ENCODE data around the gene APC2.

The APC2 gene

DNA sequence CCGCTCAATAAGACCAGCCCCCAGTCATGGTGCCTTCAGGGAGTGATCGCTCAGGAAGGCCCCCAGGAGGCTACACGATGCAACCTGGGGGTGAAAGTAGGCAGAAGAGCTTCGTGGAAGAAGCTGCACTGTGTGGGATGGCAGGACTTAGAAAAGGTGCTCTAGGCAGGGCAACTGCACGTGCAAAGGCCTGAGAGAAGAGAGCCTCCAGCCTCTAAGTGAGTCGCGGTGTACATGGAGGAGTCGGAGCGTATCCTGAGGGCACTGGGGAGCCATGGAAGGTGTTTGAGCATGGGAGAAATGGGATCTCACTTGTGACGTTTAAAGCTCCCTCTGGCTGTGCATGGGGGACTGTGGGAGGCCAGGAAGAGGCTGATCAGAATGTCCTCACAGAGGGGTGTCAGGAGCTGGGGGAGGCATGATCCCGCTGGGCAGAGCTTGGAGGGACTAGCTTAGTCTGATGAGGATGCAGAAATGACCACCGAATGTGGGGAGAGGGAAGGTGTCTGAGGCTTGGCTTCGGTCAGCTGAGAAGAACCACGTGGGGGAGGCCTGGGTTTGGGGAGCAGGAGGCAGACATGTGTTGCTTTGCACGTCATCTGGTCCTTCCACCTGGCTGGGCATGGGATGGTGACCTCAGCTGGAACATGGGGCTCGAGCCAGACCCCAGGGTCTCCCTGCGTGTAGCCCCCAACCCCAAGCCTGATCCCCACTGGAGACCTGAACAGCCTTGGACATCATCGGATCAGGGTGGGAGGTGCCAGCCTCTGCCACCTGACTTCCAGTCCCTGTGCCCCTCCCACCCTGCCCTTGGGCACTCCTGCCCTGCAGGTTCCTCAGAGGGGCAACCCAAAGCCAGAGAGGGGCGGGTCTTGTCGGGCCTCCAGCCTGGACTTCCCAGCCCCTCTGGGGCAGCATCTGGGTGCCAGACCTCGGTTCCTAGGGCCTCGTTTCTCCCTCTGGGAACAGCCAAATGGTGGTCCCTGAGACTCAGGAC lies 1.1 kb downstream of the APC2 start:
- ChIA-PET CTCF (interaction anchor here (6.5 kb wide), 1 partner anchor 16 kb away, joined by 35 read pairs; no protein-coding TSS in a partner anchor), POLR2A (no interaction called here)
- Histone ChIP-seq H3K27ac (ENCODE audit: insufficient read depth in 1 of 2, low read depth in 1 of 2, low read length in 2 of 2, poor library complexity in 1 of 2, severe bottlenecking in 2 of 2) (no peak overlapping the region), H3K4me1 (ENCODE audit: control extremely low read depth in 1 of 4, control insufficient read depth in 4 of 4, insufficient read depth in 4 of 4, low read length in 3 of 4) (peaks cover 0 to 39% (median 28%) of the 10 kb centered on the region in 4 experiments), H3K36me3 (ENCODE audit: control insufficient read depth in 4 of 4, insufficient read depth in 4 of 4, low read length in 3 of 4) (no peaks in the 10 kb centered on the region), H3K27me3 (replicated peaks in 2 of 5; ENCODE audit: control insufficient read depth in 4 of 5, insufficient read depth in 5 of 5, low read length in 4 of 5) (peaks cover 0 to 84% (median 36%) of the 10 kb centered on the region in 5 experiments), H3K4me3 (ENCODE audit: control insufficient read depth in 1 of 7, extremely low read depth in 1 of 7, insufficient read depth in 4 of 7, low read depth in 2 of 7, low read length in 6 of 7) (no peak overlapping the region), H3K9me3 (ENCODE audit: control extremely low read depth in 1 of 5, control insufficient read depth in 4 of 5, insufficient read depth in 2 of 5, low read depth in 1 of 5, low read length in 4 of 5) (no peaks in the 10 kb centered on the region)
- 67% methylated on average over 19 of the region's 22 CpGs for WGBS (ENCODE audit: insufficient coverage)
- no peak for DNase-seq

DNA sequence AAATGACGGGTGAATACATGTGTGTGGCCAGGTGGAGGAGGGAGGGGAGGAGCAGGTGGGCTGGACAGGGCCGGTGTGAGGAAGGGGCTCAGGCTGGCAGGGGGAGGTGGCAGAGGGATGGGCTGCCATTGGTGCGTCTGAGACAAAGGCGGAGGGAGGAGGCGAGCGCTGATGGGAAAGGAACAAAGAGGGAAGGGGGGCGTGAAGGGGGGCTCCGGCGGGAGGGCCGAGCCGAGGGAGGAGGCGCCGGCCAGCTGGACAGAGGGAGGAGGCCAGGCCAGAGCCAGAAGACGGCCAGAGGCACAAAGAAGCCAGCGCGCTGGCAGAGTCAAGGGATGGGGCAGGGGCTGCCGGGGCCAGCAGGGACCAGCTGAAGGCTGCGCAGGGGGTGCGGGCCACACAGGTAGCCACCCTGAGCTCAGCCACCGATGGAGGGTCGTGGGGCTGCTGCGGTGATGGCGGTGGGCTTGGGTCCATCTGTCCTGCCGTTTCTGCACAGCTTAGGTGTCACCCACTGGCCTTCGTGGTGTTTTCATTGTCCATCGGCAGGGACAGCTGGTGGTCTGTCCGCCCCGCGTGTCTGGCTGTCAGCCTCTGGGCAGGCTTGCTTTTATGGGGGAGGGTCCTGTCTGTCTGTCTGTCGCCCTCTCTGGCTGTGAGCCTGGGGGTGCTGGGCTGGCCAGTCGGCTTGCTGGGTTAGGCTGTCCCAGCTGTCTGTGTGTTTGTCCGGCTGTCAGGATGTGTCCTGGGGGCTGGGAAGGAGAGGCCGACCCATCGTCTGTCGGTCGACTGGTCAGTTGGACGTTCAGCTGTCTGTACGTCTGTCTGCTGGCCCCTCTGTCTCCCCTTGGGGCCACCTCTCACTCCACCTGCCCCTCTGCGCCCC lies 2.2 kb downstream of the APC2 start:
- ChIA-PET CTCF (interaction anchor here (1.3 to 7.3 kb wide), 4 partner anchors 9 to 19 kb away, joined by 4 to 49 read pairs (median 20); no protein-coding TSS in a partner anchor), POLR2A (no interaction called here)
- H3K27ac ChIP-seq (ENCODE audit: insufficient read depth in 1 of 2, low read depth in 1 of 2, low read length in 2 of 2, poor library complexity in 1 of 2, severe bottlenecking in 2 of 2), result no peak overlapping the region
- H3K9me3 ChIP-seq (ENCODE audit: control extremely low read depth in 1 of 5, control insufficient read depth in 4 of 5, insufficient read depth in 2 of 5, low read depth in 1 of 5, low read length in 4 of 5), result no peaks in the 10 kb centered on the region
- DNase-seq, result no peak
- peaks cover 0 to 84% (median 44%) of the 10 kb centered on the region in 5 experiments for H3K27me3 ChIP-seq (replicated peaks in 2 of 5; ENCODE audit: control insufficient read depth in 4 of 5, insufficient read depth in 5 of 5, low read length in 4 of 5)
- WGBS (ENCODE audit: insufficient coverage), result 44% methylated on average over 31 of the region's 39 CpGs
- no peaks in the 10 kb centered on the region for H3K36me3 ChIP-seq (ENCODE audit: control insufficient read depth in 4 of 4, insufficient read depth in 4 of 4, low read length in 3 of 4)
- no peak overlapping the region for H3K4me3 ChIP-seq (ENCODE audit: control insufficient read depth in 1 of 7, extremely low read depth in 1 of 7, insufficient read depth in 4 of 7, low read depth in 2 of 7, low read length in 6 of 7)
- H3K4me1 ChIP-seq (ENCODE audit: control extremely low read depth in 1 of 4, control insufficient read depth in 4 of 4, insufficient read depth in 4 of 4, low read length in 3 of 4), result peaks cover 0 to 39% (median 26%) of the 10 kb centered on the region in 4 experiments

DNA sequence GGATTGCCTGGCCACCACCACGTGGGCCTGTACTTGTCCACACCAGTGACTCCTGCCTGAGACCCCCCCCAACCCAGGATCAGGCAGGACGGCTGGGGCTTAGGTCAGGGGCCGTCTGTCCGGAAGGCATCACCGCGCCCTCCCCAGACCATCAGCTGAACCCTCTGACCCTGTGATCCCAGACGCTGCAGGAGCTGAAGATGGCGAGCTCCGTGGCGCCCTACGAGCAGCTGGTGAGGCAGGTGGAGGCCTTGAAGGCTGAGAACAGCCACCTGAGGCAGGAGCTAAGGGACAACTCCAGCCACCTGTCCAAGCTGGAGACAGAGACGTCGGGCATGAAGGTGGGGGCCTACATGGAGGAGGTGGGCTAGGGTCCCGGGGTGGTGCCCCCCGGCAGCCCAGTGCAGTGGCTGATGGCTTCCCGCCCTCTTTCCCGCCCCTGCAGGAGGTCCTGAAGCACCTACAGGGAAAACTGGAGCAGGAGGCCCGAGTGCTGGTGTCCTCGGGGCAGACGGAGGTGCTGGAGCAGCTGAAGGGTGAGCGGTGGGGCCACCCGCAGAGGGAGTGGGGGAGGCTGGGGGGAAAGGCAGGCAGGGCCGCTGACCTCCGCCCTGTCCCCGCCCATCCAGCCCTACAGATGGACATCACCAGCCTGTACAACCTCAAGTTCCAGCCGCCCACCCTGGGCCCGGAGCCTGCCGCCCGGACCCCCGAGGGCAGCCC lies 3.0 kb downstream of the APC2 start:
- 79% methylated on average over 26 of the region's 30 CpGs for WGBS (ENCODE audit: insufficient coverage)

DNA sequence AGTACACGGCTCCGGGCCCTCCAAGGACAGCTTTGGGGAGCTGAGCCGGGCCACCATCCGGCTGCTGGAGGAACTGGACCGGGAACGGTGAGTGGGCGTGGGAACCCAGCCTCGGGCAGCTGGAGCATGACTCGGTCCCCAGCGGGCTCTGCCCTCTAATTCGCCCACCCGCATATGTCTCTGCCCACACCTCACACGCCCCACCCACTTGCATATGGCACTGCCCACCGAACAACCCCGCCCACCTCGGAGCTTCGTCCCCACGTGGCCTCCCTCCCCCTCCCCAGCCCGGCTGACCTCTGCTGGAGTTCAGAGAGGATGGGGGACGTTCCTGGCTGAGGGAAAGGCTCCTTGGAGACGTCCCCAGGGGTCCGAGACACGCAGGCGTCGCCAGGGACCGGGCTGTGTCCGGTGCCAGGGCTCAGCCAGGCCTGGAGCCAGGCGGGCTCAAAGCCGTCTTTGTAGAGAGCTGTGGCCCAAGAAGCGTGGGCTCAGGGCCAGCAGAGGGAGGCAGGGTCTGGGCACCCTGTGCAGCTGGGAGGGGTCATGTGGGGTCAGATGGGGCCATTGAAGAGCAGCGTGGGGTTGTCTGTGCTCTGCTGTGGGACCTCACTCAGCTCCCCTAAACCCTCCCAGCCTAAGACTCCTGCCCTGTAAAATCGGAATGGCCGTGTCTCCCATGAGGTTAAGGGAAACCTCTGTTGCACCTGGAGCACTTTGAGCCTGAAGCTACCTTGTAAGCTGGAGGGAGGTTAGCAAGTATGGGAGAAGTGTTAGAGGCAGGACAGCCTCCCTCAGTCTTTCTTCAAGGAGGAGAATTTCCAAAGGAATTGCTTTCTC lies 3.8 kb downstream of the APC2 start:
- H3K9me3 ChIP-seq (ENCODE audit: control extremely low read depth in 1 of 5, control insufficient read depth in 4 of 5, insufficient read depth in 2 of 5, low read depth in 1 of 5, low read length in 4 of 5), result no peaks in the 10 kb centered on the region
- H3K36me3 ChIP-seq (ENCODE audit: control insufficient read depth in 4 of 4, insufficient read depth in 4 of 4, low read length in 3 of 4), result no peaks in the 10 kb centered on the region
- H3K27me3 ChIP-seq (replicated peaks in 2 of 5; ENCODE audit: control insufficient read depth in 4 of 5, insufficient read depth in 5 of 5, low read length in 4 of 5), result peaks cover 0 to 86% (median 43%) of the 10 kb centered on the region in 5 experiments
- H3K4me1 ChIP-seq (ENCODE audit: control extremely low read depth in 1 of 4, control insufficient read depth in 4 of 4, insufficient read depth in 4 of 4, low read length in 3 of 4), result peaks cover 0 to 38% (median 25%) of the 10 kb centered on the region in 4 experiments
- CTCF ChIA-PET, result interaction anchor here (1.2 to 7.3 kb wide), 4 partner anchors 11 to 48 kb away, joined by 3 to 49 read pairs (median 20); no protein-coding TSS in a partner anchor
- peak in 2 of 3 donors; percentile 44 to 51 for DNase-seq
- no peak overlapping the region for H3K4me3 ChIP-seq (ENCODE audit: control insufficient read depth in 1 of 7, extremely low read depth in 1 of 7, insufficient read depth in 4 of 7, low read depth in 2 of 7, low read length in 6 of 7)
- WGBS (ENCODE audit: insufficient coverage), result 49% methylated on average over 28 of the region's 33 CpGs
- H3K27ac ChIP-seq (ENCODE audit: insufficient read depth in 1 of 2, low read depth in 1 of 2, low read length in 2 of 2, poor library complexity in 1 of 2, severe bottlenecking in 2 of 2), result no peak overlapping the region
- POLR2A ChIA-PET, result interaction anchor here (0.6 to 0.7 kb wide), 2 partner anchors 87 to 185 kb away, joined by 3 read pairs; partner anchors contain the start of gene CIRBP

More for the DNA sequence above, 3.0 kb downstream of the APC2 start:
- H3K9me3 ChIP-seq (ENCODE audit: control extremely low read depth in 1 of 5, control insufficient read depth in 4 of 5, insufficient read depth in 2 of 5, low read depth in 1 of 5, low read length in 4 of 5), result no peaks in the 10 kb centered on the region
- no peak overlapping the region for H3K4me3 ChIP-seq (ENCODE audit: control insufficient read depth in 1 of 7, extremely low read depth in 1 of 7, insufficient read depth in 4 of 7, low read depth in 2 of 7, low read length in 6 of 7)
- peaks cover 0 to 38% (median 25%) of the 10 kb centered on the region in 4 experiments for H3K4me1 ChIP-seq (ENCODE audit: control extremely low read depth in 1 of 4, control insufficient read depth in 4 of 4, insufficient read depth in 4 of 4, low read length in 3 of 4)
- DNase-seq, result no peak
- H3K27me3 ChIP-seq (replicated peaks in 2 of 5; ENCODE audit: control insufficient read depth in 4 of 5, insufficient read depth in 5 of 5, low read length in 4 of 5), result peaks cover 0 to 84% (median 43%) of the 10 kb centered on the region in 5 experiments
- ChIA-PET POLR2A (no interaction called here), CTCF (interaction anchor here (1.3 to 7.3 kb wide), 4 partner anchors 10 to 18 kb away, joined by 4 to 49 read pairs (median 20); no protein-coding TSS in a partner anchor)
- no peak overlapping the region for H3K27ac ChIP-seq (ENCODE audit: insufficient read depth in 1 of 2, low read depth in 1 of 2, low read length in 2 of 2, poor library complexity in 1 of 2, severe bottlenecking in 2 of 2)
- no peaks in the 10 kb centered on the region for H3K36me3 ChIP-seq (ENCODE audit: control insufficient read depth in 4 of 4, insufficient read depth in 4 of 4, low read length in 3 of 4)

- 0% methylated on average over 18 of the region's 22 CpGs for WGBS (ENCODE audit: insufficient coverage)
Observed at GRCh38 chr19:1455002-1455335, 5.0 kb downstream of the APC2 start.

More at GRCh38 chr19:1455002-1455335, 5.0 kb downstream of the APC2 start:
- peaks cover 0 to 84% (median 41%) of the 10 kb centered on the region in 5 experiments for H3K27me3 ChIP-seq (replicated peaks in 2 of 5; ENCODE audit: control insufficient read depth in 4 of 5, insufficient read depth in 5 of 5, low read length in 4 of 5)
- no peaks in the 10 kb centered on the region for H3K9me3 ChIP-seq (ENCODE audit: control extremely low read depth in 1 of 5, control insufficient read depth in 4 of 5, insufficient read depth in 2 of 5, low read depth in 1 of 5, low read length in 4 of 5)
- ChIA-PET POLR2A (interaction anchor here (1.0 kb wide), 1 partner anchor 10 kb away, joined by 4 read pairs; no protein-coding TSS in a partner anchor), CTCF (interaction anchor here (1.2 to 7.3 kb wide), 4 partner anchors 12 to 49 kb away, joined by 3 to 49 read pairs (median 19); no protein-coding TSS in a partner anchor)
- no peak overlapping the region for H3K27ac ChIP-seq (ENCODE audit: insufficient read depth in 1 of 2, low read depth in 1 of 2, low read length in 2 of 2, poor library complexity in 1 of 2, severe bottlenecking in 2 of 2)
- peak; percentile 83 to 96 (median 92) for DNase-seq
- H3K4me1 ChIP-seq (ENCODE audit: control extremely low read depth in 1 of 4, control insufficient read depth in 4 of 4, insufficient read depth in 4 of 4, low read length in 3 of 4), result peaks cover 0 to 37% (median 25%) of the 10 kb centered on the region in 4 experiments
- H3K36me3 ChIP-seq (ENCODE audit: control insufficient read depth in 4 of 4, insufficient read depth in 4 of 4, low read length in 3 of 4), result peaks cover 0 to 2% (median 0%) of the 10 kb centered on the region in 4 experiments
- peak overlapping the region in 2 of 7 experiments; percentile 13 to 26 for H3K4me3 ChIP-seq (ENCODE audit: control insufficient read depth in 1 of 7, extremely low read depth in 1 of 7, insufficient read depth in 4 of 7, low read depth in 2 of 7, low read length in 6 of 7)

All from common myeloid progenitor, CD34-positive (primary cell).